KOPT-K1 (cell line): ENCODE measurements around the gene GOSR2.
"Not testable (repeated sequence)": the region's sequence is repeated elsewhere in the genome, so short reads cannot be mapped to it uniquely, and the experiment has no call there.

Experiments
- H3K27ac ChIP-seq: fragments of 200-600 bp; sonication (generic); 2 replicates; pipeline ENCODE4 v1.5.1; 2016; ENCODE audit warnings: antibody characterized with exemption, mild to moderate bottlenecking, low read depth, low read length; ENCODE audit not compliant: poor library complexity, severe bottlenecking
- H3K36me3 ChIP-seq: fragments of 200-600 bp; sonication (generic); 2 replicates; pipeline ENCODE4 v1.5.1; 2017; ENCODE audit warnings: antibody characterized with exemption, mild to moderate bottlenecking, low read length, moderate library complexity; ENCODE audit not compliant: insufficient read depth
- H3K9me3 ChIP-seq: fragments of 200-600 bp; sonication (generic); 2 replicates; pipeline ENCODE4 v1.5.1; 2017; ENCODE audit warnings: antibody characterized with exemption, low read length, mild to moderate bottlenecking; ENCODE audit not compliant: insufficient read depth, poor library complexity, severe bottlenecking

Gene GOSR2

DNA sequence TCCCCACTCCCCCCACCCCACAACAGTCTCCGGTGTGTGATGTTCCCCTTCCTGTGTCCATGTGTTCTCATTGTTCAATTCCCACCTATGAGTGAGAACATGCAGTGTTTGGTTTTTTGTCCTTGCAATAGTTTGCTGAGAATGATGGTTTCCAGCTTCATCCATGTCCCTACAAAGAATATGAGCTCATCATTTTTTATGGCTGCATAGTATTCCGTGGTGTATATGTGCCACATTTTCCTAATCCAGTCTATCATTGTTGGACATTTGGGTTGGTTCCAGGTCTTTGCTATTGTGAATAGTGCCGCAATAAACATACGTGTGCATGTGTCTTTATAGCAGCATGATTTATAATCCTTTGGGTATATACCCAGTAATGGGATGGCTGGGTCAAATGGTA lies 30.2 kb downstream of the GOSR2 start:
- H3K9me3 ChIP-seq, H3K36me3 ChIP-seq, H3K27ac ChIP-seq: not testable (repeated sequence)

DNA sequence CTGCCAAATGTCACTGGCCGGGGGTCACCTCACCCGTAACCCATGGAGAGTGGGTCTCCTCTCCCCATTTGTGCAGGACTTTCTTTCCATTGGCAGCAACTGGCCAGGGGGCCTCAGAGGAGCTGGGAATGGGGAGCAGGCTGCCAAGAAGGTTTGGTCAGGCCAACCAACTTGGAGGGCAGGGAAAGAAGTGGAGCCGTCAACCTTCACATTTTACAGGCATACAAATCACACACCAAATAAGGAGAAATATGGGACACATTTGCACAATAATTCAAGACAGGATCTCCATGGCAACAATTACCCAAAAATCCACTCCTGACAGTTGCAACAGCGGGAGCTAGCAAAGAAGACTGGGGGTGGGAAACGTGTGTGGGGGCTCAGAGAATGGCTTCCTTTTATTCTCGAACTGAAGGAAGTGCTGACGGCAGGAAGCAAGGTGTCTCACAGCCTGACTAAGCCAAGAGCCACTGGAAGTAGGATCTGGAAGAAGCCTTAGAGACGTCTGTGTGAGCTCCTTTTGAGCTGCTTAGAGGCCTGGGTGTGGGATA lies 35.2 kb downstream of the GOSR2 start:
- Histone ChIP-seq H3K36me3 (no peaks in the 10 kb centered on the region), H3K9me3 (no peaks in the 10 kb centered on the region), H3K27ac (no peak overlapping the region)

DNA sequence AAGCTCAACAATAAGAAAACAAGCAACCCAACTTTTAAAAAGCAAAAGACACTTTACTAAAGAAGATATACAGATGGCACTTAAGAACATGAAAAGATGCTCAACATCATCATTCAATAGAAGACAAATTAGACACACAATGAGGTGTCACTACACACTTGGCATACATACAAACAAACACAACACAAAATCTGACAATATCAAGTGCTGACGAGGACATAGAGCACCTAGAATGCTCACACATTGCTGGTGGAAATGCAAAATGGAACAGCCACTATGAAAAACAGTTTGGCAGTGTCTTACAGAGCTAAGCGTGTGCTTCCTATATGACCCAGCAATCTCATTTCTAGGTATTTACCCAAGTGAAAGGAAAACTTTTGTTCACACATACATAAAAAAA lies 37.2 kb downstream of the GOSR2 start:
- no peaks in the 10 kb centered on the region for H3K36me3 ChIP-seq
- H3K9me3 ChIP-seq = no peaks in the 10 kb centered on the region
- no peak overlapping the region for H3K27ac ChIP-seq

DNA sequence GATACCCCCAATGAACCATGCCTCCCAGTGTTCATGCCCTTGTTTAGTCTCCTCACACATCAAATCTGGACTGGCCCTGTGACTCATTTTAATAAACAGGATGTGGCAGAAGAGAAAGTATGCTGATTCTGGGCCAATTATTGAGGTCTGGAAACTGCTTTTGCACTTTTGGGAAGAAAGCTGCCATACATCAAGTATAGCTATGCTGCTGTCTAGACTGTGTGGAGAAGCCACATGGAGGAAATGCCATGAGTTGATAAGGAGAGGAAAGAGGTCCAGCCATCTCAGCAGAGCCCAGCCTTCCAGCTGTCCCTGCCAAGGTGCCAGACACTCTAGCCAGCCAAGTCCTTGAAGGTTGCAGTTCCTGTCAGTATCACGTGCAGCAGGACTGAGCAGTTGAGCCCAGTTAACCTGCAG lies 39.4 kb downstream of the GOSR2 start:
- Histone ChIP-seq H3K9me3 (no peaks in the 10 kb centered on the region), H3K36me3 (no peaks in the 10 kb centered on the region)

DNA sequence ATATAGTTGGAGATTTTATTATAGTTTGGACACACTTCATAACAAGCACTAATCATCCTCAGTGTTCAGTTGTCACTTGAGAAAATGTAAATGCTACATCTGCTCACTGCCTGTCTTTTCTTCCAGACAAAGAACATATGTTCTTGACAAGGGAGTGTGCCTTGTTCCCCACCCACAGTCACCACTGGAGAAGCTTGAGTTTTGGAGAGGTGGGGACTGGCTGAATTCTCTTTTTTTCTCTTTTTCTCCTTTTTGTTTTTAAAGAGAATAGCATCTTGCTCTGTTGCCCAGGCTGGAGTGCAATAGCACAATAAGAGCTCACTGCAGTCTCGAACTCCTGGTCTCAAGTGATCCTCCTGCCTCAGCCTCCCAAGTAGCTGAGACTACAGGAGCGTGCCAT lies 40.6 kb downstream of the GOSR2 start:
- H3K27ac ChIP-seq = no peak overlapping the region
- H3K36me3 ChIP-seq = no peaks in the 10 kb centered on the region
- H3K9me3 ChIP-seq = no peaks in the 10 kb centered on the region

More for the DNA sequence above, 39.4 kb downstream of the GOSR2 start:
- no peak overlapping the region for H3K27ac ChIP-seq

DNA sequence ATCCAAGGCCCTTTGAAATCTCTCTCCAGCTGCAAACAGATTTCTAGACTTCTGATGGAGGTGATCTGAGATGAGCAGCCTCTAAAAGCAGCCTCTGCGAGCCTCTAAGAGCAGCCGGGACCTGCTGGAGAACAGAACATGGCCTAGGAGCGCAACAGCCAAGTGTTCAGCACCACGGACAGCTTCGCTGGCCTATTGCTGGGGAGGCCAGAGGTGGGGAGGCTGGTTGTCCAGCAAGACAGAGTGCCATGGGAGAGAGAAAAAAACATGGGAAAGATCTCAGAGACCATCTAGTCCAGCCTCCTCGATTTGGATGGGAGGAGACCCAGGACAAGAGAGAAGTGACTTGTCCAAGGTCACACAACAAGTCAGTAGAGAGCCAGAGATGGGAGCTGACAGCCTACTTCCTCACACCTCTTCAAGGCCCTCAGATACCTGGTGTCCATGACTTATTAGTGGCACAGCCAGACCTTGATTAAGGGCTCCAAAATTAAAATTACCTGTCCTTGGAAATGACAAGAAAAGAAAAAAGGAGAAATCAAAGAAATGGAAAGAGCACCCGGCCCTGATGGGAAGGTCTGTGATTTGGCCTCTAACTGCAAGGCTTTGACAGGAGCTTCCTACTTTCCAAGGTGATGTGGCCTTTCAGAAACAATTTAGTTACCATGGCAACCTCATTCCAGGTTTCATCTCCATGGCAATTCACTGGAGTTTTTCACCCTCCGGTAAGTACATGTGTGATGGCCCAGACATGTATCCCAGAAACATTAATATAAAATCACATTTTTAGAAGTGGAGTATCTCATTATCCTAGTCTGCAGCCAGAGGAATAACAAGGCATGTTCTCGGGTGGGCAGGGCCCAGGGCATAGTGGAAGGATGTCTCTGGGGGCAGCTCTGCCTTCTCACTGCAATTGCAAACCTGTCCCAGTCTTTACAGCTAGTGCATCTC lies 41.6 kb downstream of the GOSR2 start:
- Histone ChIP-seq H3K36me3 (no peaks in the 10 kb centered on the region), H3K27ac (no peak overlapping the region), H3K9me3 (no peaks in the 10 kb centered on the region)

DNA sequence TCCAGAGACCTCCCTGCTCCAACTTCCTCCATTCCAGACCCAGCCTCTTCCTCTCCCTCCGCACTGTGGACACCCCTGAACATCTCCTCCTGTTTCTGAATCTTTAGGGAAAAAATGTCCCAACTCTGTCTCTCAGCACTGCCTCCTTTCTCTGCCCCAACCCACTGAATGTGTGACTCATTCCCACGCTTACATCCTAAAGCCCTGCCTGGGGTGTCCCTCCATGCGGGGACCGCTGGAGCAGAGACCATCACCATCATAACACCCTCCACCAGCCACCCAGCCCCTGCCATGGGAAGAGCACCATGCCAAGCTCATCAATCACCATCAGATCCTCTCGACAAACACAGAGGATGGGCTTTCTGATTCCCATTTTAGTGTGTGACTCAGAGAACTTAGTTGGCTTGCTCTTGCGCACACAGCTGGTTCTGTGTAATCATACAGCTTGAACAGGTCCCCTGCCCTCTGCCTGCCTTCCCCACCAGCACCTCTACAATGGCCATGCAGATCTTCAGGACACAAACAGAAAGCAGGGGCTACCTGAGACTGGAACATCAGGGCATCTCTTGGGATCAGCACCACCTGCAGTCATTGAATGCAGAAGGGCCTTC lies 45.4 kb downstream of the GOSR2 start:
- Histone ChIP-seq H3K27ac (no peak overlapping the region), H3K9me3 (no peaks in the 10 kb centered on the region), H3K36me3 (no peaks in the 10 kb centered on the region)

DNA sequence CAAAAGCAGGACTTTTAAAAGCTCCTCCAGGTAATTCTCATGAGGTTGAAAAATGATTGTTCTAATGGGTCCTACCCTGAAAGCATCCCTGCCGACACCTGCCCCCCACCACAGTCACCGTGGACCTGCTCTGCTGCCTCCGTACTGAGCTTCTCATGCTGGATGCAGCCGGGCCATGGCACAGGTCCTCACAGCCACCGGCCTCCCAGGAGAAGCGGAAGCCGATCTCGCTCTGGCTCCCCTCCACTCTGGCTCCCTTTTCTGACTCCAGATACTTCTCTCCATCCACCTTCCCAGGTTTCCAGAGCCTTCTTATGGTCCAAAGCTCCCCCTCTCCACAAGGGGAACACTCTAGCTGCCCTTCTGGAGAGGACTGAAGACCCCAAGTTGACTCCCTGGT lies 45.9 kb downstream of the GOSR2 start:
- no peak overlapping the region for H3K27ac ChIP-seq
- H3K36me3 ChIP-seq = no peaks in the 10 kb centered on the region
- no peaks in the 10 kb centered on the region for H3K9me3 ChIP-seq

DNA sequence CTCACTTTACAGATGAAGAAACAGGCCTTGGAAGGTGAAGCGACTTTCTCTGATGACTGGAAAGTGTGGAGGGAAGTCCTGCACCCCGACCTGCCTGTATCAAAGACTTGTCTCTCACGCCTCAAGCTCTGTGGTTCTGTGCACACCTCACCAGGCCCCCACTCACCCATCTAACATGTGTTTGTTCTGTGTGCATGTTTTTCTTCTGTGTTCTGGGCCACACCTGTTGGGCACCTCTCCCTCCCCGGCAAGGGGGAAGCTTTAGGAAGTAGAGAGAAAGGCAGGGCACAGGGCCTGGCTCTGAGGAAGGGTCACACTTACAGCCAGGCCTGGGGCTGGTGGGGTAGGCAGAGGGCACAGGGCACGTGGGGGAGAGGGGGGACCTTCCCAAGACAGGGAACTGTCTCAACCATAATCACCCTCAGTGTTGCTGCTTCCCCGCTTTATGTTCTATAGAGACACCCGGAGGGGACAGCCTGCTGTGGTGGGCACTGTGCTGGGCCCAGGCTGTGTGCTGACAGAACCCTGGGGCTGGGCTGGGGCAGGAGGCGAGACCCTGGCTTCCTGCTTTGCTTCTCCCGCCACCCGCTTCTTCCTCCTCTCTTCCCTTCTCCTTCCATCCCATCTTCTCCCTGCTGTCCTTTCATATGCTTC lies 48.8 kb downstream of the GOSR2 start:
- Histone ChIP-seq H3K36me3 (no peaks in the 10 kb centered on the region), H3K9me3 (no peaks in the 10 kb centered on the region), H3K27ac (no peak overlapping the region)

DNA sequence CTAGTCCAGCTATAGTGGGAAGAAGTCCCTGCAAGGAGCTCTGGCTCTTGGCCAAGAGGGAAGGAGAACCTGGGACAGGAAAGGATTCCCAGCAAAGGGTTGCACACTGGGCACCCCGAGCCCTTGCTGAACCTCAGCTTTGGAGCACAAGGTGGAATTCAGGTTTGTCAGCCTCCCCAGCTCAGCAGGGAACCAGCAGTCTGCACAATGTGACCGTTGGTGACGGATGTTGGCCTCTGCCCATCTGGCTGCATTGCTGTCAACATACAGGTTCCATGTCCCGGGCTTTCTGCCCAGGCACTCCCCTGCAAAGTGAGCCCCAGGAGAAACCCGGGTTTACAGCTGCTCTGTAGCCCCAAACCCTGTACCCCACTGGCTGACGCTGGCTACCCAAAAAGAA lies 49.4 kb downstream of the GOSR2 start:
- no peaks in the 10 kb centered on the region for H3K9me3 ChIP-seq
- H3K36me3 ChIP-seq = no peaks in the 10 kb centered on the region
- H3K27ac ChIP-seq = no peak overlapping the region

DNA sequence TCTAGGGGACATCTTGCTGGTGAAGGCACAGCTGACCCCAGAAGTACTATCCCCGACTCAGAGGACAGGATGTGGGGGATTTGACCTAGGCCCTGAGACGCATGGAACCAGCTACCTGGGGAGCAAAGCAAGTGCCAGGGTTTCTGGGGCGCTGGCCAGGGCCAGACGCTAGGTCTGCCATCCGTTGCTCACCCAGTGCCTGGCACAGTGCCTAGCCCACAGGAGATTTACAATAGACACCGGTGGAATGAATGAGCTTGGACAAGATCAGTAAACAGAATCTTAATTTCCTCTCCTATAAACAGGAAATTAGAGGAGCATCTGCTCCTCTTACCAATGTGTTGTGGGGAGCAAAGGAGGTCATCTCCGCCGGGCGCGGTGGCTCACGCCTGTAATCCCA lies 51.1 kb downstream of the GOSR2 start:
- Histone ChIP-seq H3K9me3 (no peaks in the 10 kb centered on the region), H3K27ac (no peak overlapping the region), H3K36me3 (no peaks in the 10 kb centered on the region)

DNA sequence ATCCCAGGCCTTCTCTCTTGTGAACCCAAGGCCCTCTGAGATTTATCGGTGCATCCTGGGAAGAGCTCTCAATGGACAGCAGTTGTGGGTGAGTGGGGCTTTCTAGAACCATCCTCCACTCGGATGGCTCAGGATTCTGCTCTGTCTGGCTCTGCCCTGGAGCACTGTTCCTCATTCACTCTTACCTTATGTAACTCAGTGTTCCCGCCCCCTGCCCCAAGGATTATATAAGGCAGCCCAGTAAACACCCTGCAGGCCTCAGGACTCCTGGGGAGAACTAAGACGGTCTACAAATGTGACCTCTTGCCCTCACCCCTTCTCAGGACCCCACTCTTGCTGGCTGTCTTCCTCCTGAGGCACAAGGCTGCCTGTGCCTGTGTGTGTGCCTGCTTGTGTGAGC lies 52.3 kb downstream of the GOSR2 start:
- no peak overlapping the region for H3K27ac ChIP-seq
- no peaks in the 10 kb centered on the region for H3K9me3 ChIP-seq
- no peaks in the 10 kb centered on the region for H3K36me3 ChIP-seq

DNA sequence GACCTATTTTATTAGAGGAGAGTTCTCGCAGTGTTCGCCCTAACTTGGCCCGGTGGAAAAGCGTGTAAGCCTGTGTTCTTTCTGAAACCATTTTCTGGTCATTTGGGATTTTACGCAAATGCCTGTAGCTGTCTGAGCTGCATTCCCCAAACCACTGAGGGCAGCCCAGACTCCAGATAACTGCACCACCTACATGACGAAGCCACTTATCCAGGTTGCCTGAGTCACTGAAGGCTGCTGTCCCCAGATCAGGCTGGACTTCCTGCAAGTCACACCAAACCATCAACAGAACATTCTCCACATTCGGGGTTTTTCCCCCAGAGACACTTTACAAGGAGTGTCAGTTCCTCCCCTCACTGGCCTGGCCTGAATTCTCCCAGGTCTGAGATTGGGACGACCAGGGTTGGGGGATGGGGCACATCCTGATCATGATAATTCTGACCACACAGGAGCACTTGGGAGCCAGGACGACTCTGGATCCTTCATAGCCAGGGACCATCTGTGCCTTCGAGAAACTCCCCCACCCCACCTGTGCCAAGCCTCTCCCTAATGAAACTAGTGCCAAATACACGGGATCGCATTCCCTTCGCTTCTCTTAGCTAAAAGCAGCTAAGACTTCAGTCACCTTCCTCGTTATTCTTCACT lies 53.8 kb downstream of the GOSR2 start:
- Histone ChIP-seq H3K9me3 (no peaks in the 10 kb centered on the region), H3K27ac (no peak overlapping the region), H3K36me3 (no peaks in the 10 kb centered on the region)

DNA sequence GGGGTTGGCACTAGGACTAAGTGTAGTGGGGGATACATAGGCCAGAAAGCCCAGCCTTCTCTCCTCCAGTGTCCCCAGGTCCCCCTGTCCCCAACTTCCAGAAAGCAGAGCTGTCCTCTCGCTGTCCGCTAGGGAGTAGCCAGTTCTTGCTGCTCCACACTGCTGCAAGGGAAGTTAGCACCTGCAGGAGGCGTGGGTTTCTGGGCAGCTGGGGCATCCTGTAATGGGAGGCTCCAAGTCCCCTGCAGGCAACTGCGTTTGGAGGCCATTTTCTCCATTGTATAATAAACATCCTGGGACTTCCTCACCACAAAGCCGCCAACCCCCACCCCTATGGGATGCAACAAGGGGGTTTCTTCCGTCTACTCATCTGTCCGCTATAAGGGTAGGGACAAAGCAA lies 54.4 kb downstream of the GOSR2 start:
- Histone ChIP-seq H3K9me3 (no peaks in the 10 kb centered on the region), H3K27ac (no peak overlapping the region), H3K36me3 (no peaks in the 10 kb centered on the region)
